Trophoblast cell (in vitro differentiated cells and primary cell): Measurements from ENCODE around the gene RXRB.

Experiments used
- DNase-seq, 2 donors: peaks; one replicate each; pipeline ENCODE4 v3.0.0-alpha.2; 2016
- H2AFZ ChIP-seq: 2 replicates; pipeline ENCODE4 v1.6.1; 2013; ENCODE audit warnings: low read length, moderate library complexity, mild to moderate bottlenecking; ENCODE audit not compliant: insufficient read depth, poor library complexity
- H2AK5ac ChIP-seq: 2 replicates; pipeline ENCODE4 v1.6.1; 2013; ENCODE audit warnings: mild to moderate bottlenecking, low read length
- H2BK120ac ChIP-seq: 2 replicates; pipeline ENCODE4 v1.6.1; 2013; ENCODE audit warnings: low read length, mild to moderate bottlenecking, moderate library complexity; ENCODE audit not compliant: insufficient read depth, poor library complexity
- H2BK12ac ChIP-seq: 2 replicates; pipeline ENCODE4 v1.6.1; 2013; ENCODE audit warnings: mild to moderate bottlenecking, low read length, moderate library complexity
- H2BK5ac ChIP-seq: 2 replicates; pipeline ENCODE4 v1.6.1; 2013; ENCODE audit warnings: low read length, low read depth, moderate library complexity, mild to moderate bottlenecking; ENCODE audit not compliant: poor library complexity
- H3K14ac ChIP-seq: 2 replicates; pipeline ENCODE4 v1.6.1; 2013; ENCODE audit warnings: mild to moderate bottlenecking, low read length
- H3K18ac ChIP-seq: 2 replicates; pipeline ENCODE4 v1.6.1; 2013; ENCODE audit warnings: mild to moderate bottlenecking, low read length
- H3K23ac ChIP-seq: 2 replicates; pipeline ENCODE4 v1.6.1; 2013; ENCODE audit warnings: low read length
- H3K27ac ChIP-seq: 2 replicates; pipeline ENCODE4 v1.5.1; 2013; ENCODE audit warnings: low read depth, mild to moderate bottlenecking, inconsistent platforms, low read length, moderate library complexity
- H3K27me3 ChIP-seq: 2 replicates; pipeline ENCODE4 v1.6.1; 2013; ENCODE audit warnings: inconsistent platforms, mild to moderate bottlenecking, low read length, moderate library complexity; ENCODE audit not compliant: insufficient read depth
- H3K36me3 ChIP-seq, 2 experiments: 1 replicate in 1 of 2; 2 replicates in 1 of 2; pipeline ENCODE4 v1.6.1; 2013; ENCODE audit warnings: low read length in 2 of 2, mild to moderate bottlenecking in 2 of 2, moderate library complexity in 1 of 2; ENCODE audit not compliant: insufficient read depth in 2 of 2, control insufficient read depth in 1 of 2
- H3K4ac ChIP-seq: 2 replicates; pipeline ENCODE4 v1.6.1; 2013; ENCODE audit warnings: low read depth, mild to moderate bottlenecking, low read length, moderate library complexity
- H3K4me1 ChIP-seq, 2 experiments: 1 replicate in 1 of 2; 2 replicates in 1 of 2; pipeline ENCODE4 v1.6.1; 2013; ENCODE audit warnings: low read length in 2 of 2, mild to moderate bottlenecking in 2 of 2, moderate library complexity in 1 of 2; ENCODE audit not compliant: insufficient read depth in 2 of 2, control insufficient read depth in 1 of 2
- H3K4me2 ChIP-seq: 2 replicates; pipeline ENCODE4 v1.6.1; 2013; ENCODE audit warnings: inconsistent platforms, mild to moderate bottlenecking, low read length, moderate library complexity
- H3K4me3 ChIP-seq: 2 replicates; pipeline ENCODE4 v1.5.1; 2013; ENCODE audit warnings: mild to moderate bottlenecking, low read depth, low read length, inconsistent platforms
- H3K79me1 ChIP-seq: one replicate; pipeline ENCODE4 v1.6.1; 2013; ENCODE audit warnings: low read length
- H3K79me2 ChIP-seq: 2 replicates; pipeline ENCODE4 v1.6.1; 2013; ENCODE audit warnings: low read length, mild to moderate bottlenecking; ENCODE audit not compliant: control insufficient read depth, insufficient read depth, poor library complexity
- H3K9ac ChIP-seq: 2 replicates; pipeline ENCODE4 v1.6.1; 2013; ENCODE audit warnings: mild to moderate bottlenecking, low read length
- H3K9me3 ChIP-seq: 2 replicates; pipeline ENCODE4 v1.6.1; 2013; ENCODE audit warnings: low read depth, mild to moderate bottlenecking, control low read depth, inconsistent platforms, low read length; ENCODE audit not compliant: insufficient read depth
- H4K12ac ChIP-seq: 2 replicates; pipeline ENCODE4 v1.6.1; 2013; ENCODE audit warnings: low read depth, mild to moderate bottlenecking, low read length, moderate library complexity
- H4K8ac ChIP-seq: 2 replicates; pipeline ENCODE4 v1.6.1; 2013; ENCODE audit warnings: low read depth, mild to moderate bottlenecking, low read length, moderate library complexity
- H4K91ac ChIP-seq: one replicate; pipeline ENCODE4 v1.6.1; 2013; ENCODE audit warnings: low read depth, mild to moderate bottlenecking, low read length, moderate library complexity
- WGBS: extraction: QIAGEN DNeasy Blood & Tissue Kit; methylation state at CpG from one replicate; pipeline ENCODE4 v1.1.7; 2013; ENCODE audit warnings: missing lambda C conversion rate; ENCODE audit not compliant: insufficient read length, insufficient coverage; ENCODE audit errors: extremely low coverage; 5-methylcytosine and 5-hydroxymethylcytosine counted together

The RXRB gene

GRCh38 chr6:33215271-33216116 lies 15.0 kb upstream of the RXRB start:
- H3K36me3 ChIP-seq: peaks cover 5 to 6% of the 10 kb centered on the region in 2 experiments
- no peak overlapping the region for H3K4ac ChIP-seq
- no peak overlapping the region for H4K12ac ChIP-seq
- H2BK12ac ChIP-seq: no peak overlapping the region
- no peak overlapping the region for H2AFZ ChIP-seq
- no peak overlapping the region for H2AK5ac ChIP-seq
- H2BK120ac ChIP-seq: no peak overlapping the region
- H3K23ac ChIP-seq: no peak overlapping the region
- peaks cover 4 to 9% of the 10 kb centered on the region in 2 experiments for H3K4me1 ChIP-seq
- H3K4me2 ChIP-seq: no peak overlapping the region
- H3K9ac ChIP-seq: no peak overlapping the region
- no CpG with 5 or more reads among the region's 9 CpGs for WGBS
- H3K79me1 ChIP-seq: no peaks in the 10 kb centered on the region
- H3K27me3 ChIP-seq: peaks cover 17% of the 10 kb centered on the region
- no peak overlapping the region for H2BK5ac ChIP-seq
- H3K79me2 ChIP-seq: no peaks in the 10 kb centered on the region
- H3K14ac ChIP-seq: no peak overlapping the region
- peaks cover 6% of the 10 kb centered on the region for H3K9me3 ChIP-seq
- H3K27ac ChIP-seq: no peak overlapping the region
- no peak overlapping the region for H4K91ac ChIP-seq
- H4K8ac ChIP-seq: no peak overlapping the region
- H3K18ac ChIP-seq: no peak overlapping the region
- no peak for DNase-seq
- no peak overlapping the region for H3K4me3 ChIP-seq

DNA sequence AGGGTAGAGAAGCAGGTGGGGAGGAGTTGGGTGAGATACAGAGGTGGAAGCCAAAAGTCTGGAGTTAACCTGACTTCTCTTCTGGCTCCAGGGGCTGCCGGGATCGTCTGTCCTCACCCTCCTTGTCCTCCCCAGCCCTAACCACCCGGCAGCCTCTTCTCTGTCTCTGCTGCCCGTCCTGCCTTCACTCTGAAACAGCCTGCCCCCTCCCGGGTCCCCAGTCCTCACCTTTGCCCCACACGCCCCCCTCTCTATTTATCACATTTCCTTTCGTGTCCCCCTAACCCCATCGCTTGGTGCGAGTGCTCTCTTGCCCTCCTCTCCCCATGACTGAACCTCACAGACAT lies 13.5 kb upstream of the RXRB start:
- Histone ChIP-seq H4K12ac (no peak overlapping the region), H3K9ac (no peak overlapping the region), H2AFZ (no peak overlapping the region), H3K4me2 (peak overlapping the region; percentile 90), H3K9me3 (peaks cover 10% of the 10 kb centered on the region), H3K14ac (no peak overlapping the region), H3K18ac (no peak overlapping the region), H2BK120ac (no peak overlapping the region), H3K27ac (no peak overlapping the region), H4K91ac (no peak overlapping the region), H2AK5ac (no peak overlapping the region), H3K79me1 (no peaks in the 10 kb centered on the region), H3K27me3 (peaks cover 17% of the 10 kb centered on the region), H3K23ac (no peak overlapping the region), H3K4me3 (no peak overlapping the region), H2BK12ac (no peak overlapping the region), H3K4me1 (peaks cover 4 to 9% of the 10 kb centered on the region in 2 experiments), H3K36me3 (peaks cover 11 to 15% of the 10 kb centered on the region in 2 experiments), H3K79me2 (no peaks in the 10 kb centered on the region), H2BK5ac (no peak overlapping the region), H3K4ac (no peak overlapping the region), H4K8ac (no peak overlapping the region)
- WGBS: no CpG with 5 or more reads among the region's 9 CpGs
- DNase-seq: no peak

DNA sequence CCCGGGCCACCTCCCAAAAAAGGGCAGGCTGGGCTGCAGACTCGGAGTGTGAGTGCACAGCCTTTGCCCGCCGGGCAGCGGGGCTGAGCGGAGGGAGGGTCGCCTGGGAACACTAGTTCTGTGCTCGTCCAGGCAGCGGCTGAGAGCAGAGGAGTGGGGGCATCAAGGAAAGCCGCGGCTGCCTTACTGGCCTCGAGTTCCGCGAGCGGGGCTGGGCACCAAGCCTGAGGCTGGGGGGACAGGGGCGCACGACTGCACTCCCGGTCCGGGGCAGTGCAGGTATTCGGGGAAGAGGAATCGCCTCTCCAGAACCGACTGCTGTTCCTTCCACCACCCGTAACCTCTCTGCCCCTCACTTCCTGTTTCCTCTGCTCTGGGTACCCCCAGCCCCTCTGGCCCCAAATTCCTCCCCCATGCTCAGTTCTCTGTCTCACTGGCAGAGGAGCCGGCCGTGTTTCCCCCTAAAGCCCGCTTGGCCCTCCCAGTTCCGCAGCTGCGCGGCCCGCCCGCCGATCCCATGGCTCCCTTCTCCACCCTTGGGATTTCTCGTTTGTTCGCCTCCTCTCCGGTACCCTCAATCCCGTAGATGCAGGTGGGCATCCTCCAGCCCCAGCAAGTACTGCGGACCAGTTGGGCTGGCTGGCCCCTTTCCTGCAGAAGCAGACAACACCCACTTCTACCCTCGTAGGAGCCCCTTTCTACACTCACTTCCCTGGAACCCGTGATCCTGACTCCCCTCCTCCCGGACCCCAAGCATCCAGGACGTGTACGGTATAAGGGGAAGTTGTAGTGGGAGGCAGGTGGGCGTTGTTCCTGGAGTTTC lies 12.9 kb upstream of the RXRB start:
- Histone ChIP-seq H2AFZ (no peak overlapping the region), H3K9ac (peak overlapping the region; percentile 45), H2BK5ac (no peak overlapping the region), H3K4me2 (peak overlapping the region; percentile 90), H3K4me3 (peak overlapping the region; percentile 51), H4K91ac (no peak overlapping the region), H3K14ac (peak overlapping the region; percentile 27), H3K36me3 (peaks cover 11 to 15% of the 10 kb centered on the region in 2 experiments), H3K4ac (no peak overlapping the region), H2BK12ac (no peak overlapping the region), H4K8ac (peak overlapping the region; percentile 37), H3K23ac (no peak overlapping the region), H3K4me1 (peaks cover 4 to 12% of the 10 kb centered on the region in 2 experiments), H3K79me1 (peaks cover 1% of the 10 kb centered on the region), H3K18ac (no peak overlapping the region), H3K27me3 (peaks cover 17% of the 10 kb centered on the region), H2AK5ac (no peak overlapping the region), H3K79me2 (peaks cover under 1% of the 10 kb centered on the region), H3K27ac (no peak overlapping the region), H4K12ac (peak overlapping the region; percentile 31), H3K9me3 (peaks cover 10% of the 10 kb centered on the region), H2BK120ac (no peak overlapping the region)
- DNase-seq: no peak
- WGBS: no CpG with 5 or more reads among the region's 43 CpGs

- Histone ChIP-seq H2AFZ (no peak overlapping the region), H3K18ac (no peak overlapping the region), H3K79me1 (peaks cover 7% of the 10 kb centered on the region), H3K79me2 (peaks cover 7% of the 10 kb centered on the region), H2BK5ac (no peak overlapping the region), H2BK12ac (no peak overlapping the region), H3K27ac (no peak overlapping the region), H4K91ac (no peak overlapping the region), H3K27me3 (peaks cover 17% of the 10 kb centered on the region), H3K9me3 (peaks cover 10% of the 10 kb centered on the region), H3K9ac (no peak overlapping the region), H3K23ac (no peak overlapping the region), H3K36me3 (peaks cover 11 to 15% of the 10 kb centered on the region in 2 experiments), H4K8ac (no peak overlapping the region), H3K4me3 (no peak overlapping the region), H3K4me1 (peaks cover 4 to 12% of the 10 kb centered on the region in 2 experiments), H3K4ac (no peak overlapping the region), H3K14ac (no peak overlapping the region), H3K4me2 (peak overlapping the region; percentile 90), H2BK120ac (no peak overlapping the region), H4K12ac (no peak overlapping the region), H2AK5ac (no peak overlapping the region)
- DNase-seq: no peak
- no CpG with 5 or more reads among the region's 6 CpGs for WGBS
These were observed 12.3 kb upstream of the RXRB start for GRCh38 chr6:33212857-33213165.
